ENCODE measurements around the gene CALML5.

CALML5 gene

GRCh38 chr10:5457741-5458140 is 41.6 kb downstream of the CALML5 start:
- H3K27ac ChIP-seq (ENCODE audit: low read depth, low read length), result no peak overlapping the region

GRCh38 chr10:5456563-5456962 is 42.8 kb downstream of the CALML5 start:
- Histone ChIP-seq H3K9me3 (ENCODE audit: insufficient read depth, low read length) (no peaks in the 10 kb centered on the region), H3K4me2 (ENCODE audit: low read depth, low read length, poor library complexity, severe bottlenecking) (no peak overlapping the region), H4K20me1 (ENCODE audit: low read depth, low read length) (no peaks in the 10 kb centered on the region), H3K9me2 (replicated peaks; ENCODE audit: insufficient read depth, low read length) (no peaks in the 10 kb centered on the region), H3K27me3 (ENCODE audit: low read length) (no peaks in the 10 kb centered on the region), H3K27ac (ENCODE audit: low read depth, low read length) (no peak overlapping the region), H3K4me3 (ENCODE audit: insufficient read depth, low read length, poor library complexity, severe bottlenecking) (no peak overlapping the region), H3K79me2 (ENCODE audit: insufficient read depth, low read length) (no peaks in the 10 kb centered on the region), H3K36me3 (ENCODE audit: low read length) (peaks cover 53% of the 10 kb centered on the region; the same call in 1 of the 2 replicates), H3K9ac (ENCODE audit: low read length) (no peak overlapping the region), H3F3A (ENCODE audit: insufficient read depth) (no peaks in the 10 kb centered on the region), H2AFZ (ENCODE audit: low read depth, low read length, severe bottlenecking) (no peak overlapping the region)
- TF ChIP-seq EZH2phosphoT487 (conservative IDR thresholded peaks at IDR 0.05; ENCODE audit: low read length) (no peak), CTCF (IDR thresholded peaks at IDR 0.05; ENCODE audit: insufficient read depth, low read length, poor library complexity, severe bottlenecking) (no peak)

More at GRCh38 chr10:5457741-5458140, 41.6 kb downstream of the CALML5 start:
- Histone ChIP-seq H3K79me2 (ENCODE audit: insufficient read depth, low read length) (no peaks in the 10 kb centered on the region), H3F3A (ENCODE audit: insufficient read depth) (no peaks in the 10 kb centered on the region), H3K4me3 (ENCODE audit: insufficient read depth, low read length, poor library complexity, severe bottlenecking) (no peak overlapping the region), H2AFZ (ENCODE audit: low read depth, low read length, severe bottlenecking) (no peak overlapping the region), H3K9me2 (replicated peaks; ENCODE audit: insufficient read depth, low read length) (no peaks in the 10 kb centered on the region), H3K9me3 (ENCODE audit: insufficient read depth, low read length) (no peaks in the 10 kb centered on the region), H3K36me3 (ENCODE audit: low read length) (peaks cover 41% of the 10 kb centered on the region; the same call in 1 of the 2 replicates), H4K20me1 (ENCODE audit: low read depth, low read length) (no peaks in the 10 kb centered on the region), H3K27me3 (ENCODE audit: low read length) (no peaks in the 10 kb centered on the region), H3K4me2 (ENCODE audit: low read depth, low read length, poor library complexity, severe bottlenecking) (no peak overlapping the region), H3K9ac (ENCODE audit: low read length) (no peak overlapping the region)
- TF ChIP-seq EZH2phosphoT487 (conservative IDR thresholded peaks at IDR 0.05; ENCODE audit: low read length), result no peak
- no peak for TF ChIP-seq CTCF (IDR thresholded peaks at IDR 0.05; ENCODE audit: insufficient read depth, low read length, poor library complexity, severe bottlenecking)

GRCh38 chr10:5453749-5454489 is 45.5 kb downstream of the CALML5 start:
- Histone ChIP-seq H3K4me2 (ENCODE audit: low read depth, low read length, poor library complexity, severe bottlenecking) (no peak overlapping the region), H3K9me2 (replicated peaks; ENCODE audit: insufficient read depth, low read length) (no peaks in the 10 kb centered on the region), H2AFZ (ENCODE audit: low read depth, low read length, severe bottlenecking) (no peak overlapping the region), H3K79me2 (ENCODE audit: insufficient read depth, low read length) (peaks cover 7% of the 10 kb centered on the region), H4K20me1 (ENCODE audit: low read depth, low read length) (no peaks in the 10 kb centered on the region), H3K36me3 (ENCODE audit: low read length) (peaks cover 47% of the 10 kb centered on the region; the same call in 1 of the 2 replicates), H3F3A (ENCODE audit: insufficient read depth) (no peaks in the 10 kb centered on the region), H3K4me3 (ENCODE audit: insufficient read depth, low read length, poor library complexity, severe bottlenecking) (no peak overlapping the region), H3K9ac (ENCODE audit: low read length) (no peak overlapping the region), H3K27me3 (ENCODE audit: low read length) (no peaks in the 10 kb centered on the region), H3K9me3 (ENCODE audit: insufficient read depth, low read length) (no peaks in the 10 kb centered on the region), H3K27ac (ENCODE audit: low read depth, low read length) (no peak overlapping the region)
- TF ChIP-seq EZH2phosphoT487 (conservative IDR thresholded peaks at IDR 0.05; ENCODE audit: low read length) (no peak), CTCF (IDR thresholded peaks at IDR 0.05; ENCODE audit: insufficient read depth, low read length, poor library complexity, severe bottlenecking) (no peak)
